ENCODE results near the gene PRR13.
"Not testable (repeated sequence)": the region's sequence is repeated elsewhere in the genome, so short reads cannot be mapped to it uniquely, and the experiment has no call there.

- TF ChIP-seq CTCF (IDR thresholded peaks at IDR 0.05; ENCODE audit: extremely low read depth in 1 of 2, insufficient read depth in 1 of 2, low read depth in 1 of 2, low read length in 2 of 2); EZH2 (IDR thresholded peaks at IDR 0.05; ENCODE audit: borderline replicate concordance, low read depth, low read length, severe bottlenecking); POLR2AphosphoS5 (IDR thresholded peaks at IDR 0.05; ENCODE audit: insufficient read depth, low read depth, low read length); POLR2A (IDR thresholded peaks at IDR 0.05; ENCODE audit: low read depth, low read length); MYC (IDR thresholded peaks at IDR 0.05; ENCODE audit: low read depth, low read length): not testable (repeated sequence)
Measured at GRCh38 chr12:53435326-53435725, 6.2 kb upstream of the PRR13 start.
